NCI-H2196 (cell line): ENCODE data around the gene FMN1.
"Not testable (repeated sequence)": the region's sequence is repeated elsewhere in the genome, so short reads cannot be mapped to it uniquely, and the experiment has no call there.

Experiments used
- DNase-seq: peaks from one replicate; lab custom pipeline; 2025; ENCODE audit not compliant: unreplicated experiment; lab: John Stamatoyannopoulos, UW

The FMN1 gene

DNA sequence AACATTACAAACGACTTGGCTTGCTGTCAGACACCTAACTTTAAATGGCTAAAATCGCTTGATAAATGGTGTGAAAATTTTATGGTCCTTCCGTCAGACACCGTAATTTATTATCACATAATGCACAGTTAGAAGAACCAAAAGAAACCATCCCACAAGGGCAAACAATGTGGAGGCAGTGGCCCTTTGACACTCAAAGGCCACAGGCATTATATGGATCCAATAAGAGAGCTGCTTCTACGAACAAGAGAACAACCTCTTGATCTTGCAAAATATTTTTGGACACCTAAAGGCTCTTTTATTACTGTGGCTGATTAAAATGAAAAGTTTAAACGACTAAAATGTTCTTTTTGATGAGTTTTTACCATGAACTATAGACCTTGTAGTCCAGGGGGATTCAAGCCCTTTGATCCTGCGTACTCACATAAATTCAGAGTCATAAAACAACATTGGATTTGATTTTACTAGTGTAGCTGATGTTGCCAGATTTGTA is 202.8 kb downstream of the FMN1 start:
- DNase-seq, result no peak

DNA sequence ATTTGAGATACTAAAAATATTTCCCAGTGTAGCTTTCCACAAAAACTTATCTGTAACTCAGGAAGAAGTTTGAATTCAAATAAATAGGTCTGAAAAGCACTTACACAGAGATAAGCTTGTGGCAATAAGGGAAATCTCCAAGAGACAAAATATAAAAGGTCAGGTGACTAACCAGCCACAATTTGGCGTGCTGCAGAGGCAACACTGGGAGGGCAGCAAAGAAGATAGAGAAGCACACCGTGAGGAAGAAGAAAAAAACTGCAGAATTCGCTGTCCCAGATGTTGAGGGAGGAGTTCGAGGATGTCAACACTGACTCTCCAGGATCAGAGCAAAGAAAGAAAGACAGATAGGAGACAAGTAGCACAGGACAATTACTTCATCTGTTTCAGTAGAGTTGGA is 204.4 kb downstream of the FMN1 start:
- no peak for DNase-seq

DNA sequence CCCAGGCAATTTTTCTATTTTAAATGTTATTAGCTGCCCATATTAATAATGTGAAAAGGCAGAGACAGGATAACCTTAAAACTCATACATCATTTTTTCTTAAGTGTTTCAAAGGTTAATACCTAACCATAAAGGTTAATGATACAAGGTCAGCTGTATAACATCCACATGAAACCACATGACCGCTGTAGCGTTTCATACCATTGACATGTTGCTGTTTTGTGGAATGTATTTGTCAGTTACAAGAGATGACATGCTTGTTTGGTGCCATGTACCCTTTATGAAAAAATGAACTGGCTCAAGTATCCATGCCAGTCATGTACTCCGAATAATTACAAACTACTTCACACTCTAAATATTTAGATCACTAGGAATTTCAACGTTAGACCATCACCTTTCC is 207.4 kb downstream of the FMN1 start:
- no peak for DNase-seq

DNA sequence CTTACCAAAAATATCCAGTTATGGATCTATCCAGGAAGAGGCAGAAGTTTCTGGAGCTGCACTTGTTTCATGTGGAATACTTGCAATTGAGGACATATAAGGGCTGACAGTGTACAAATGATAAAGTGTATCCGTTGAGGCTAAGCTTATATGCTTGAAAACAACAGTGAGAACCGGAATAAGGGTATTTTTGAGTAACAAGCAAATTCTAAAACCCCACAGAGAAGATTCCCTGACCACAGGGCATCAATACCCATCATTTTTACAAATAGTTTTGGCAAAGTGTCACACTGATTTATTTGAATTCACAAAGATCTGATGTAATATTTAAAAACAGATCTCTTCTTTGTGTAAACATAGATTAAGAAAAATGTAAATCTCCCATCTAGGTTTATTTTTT is 208.4 kb downstream of the FMN1 start:
- no peak for DNase-seq

DNA sequence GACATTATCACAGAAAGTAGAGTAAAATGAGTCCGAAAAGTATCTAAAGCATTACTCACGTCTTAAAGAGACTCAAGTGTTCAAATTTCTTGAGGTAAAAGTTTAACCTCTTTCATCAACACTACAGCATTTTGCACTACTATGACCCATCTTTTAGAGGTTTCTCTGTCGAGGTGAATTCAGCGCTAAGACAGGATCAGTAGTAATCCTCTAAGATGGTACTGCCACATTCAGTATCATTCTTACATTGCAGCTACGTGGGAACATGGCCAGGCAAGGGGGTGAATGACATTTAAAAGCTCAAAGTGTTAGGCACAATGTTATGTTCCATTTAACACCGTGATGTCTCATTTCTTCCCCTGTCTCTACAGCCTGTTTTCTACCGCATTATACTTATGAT is 210.8 kb downstream of the FMN1 start:
- DNase-seq, result no peak

DNA sequence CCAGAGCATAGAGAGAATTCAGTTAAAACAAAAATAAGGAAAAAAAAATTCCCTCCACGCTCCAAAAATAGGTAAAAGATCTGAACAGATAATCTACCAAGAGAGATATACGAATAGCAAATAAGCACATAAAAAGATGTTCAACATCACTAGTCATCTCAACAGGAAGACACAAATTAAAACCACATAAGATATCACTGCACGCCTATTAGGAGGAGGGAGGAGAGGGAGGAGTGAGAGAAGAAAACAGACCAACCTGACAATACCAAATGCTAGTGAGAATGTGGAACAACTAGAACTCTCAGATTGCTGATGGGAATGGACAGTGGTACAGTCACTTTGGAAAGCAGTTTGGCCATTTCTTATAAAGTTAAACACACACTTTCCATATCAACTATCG is 212.5 kb downstream of the FMN1 start:
- DNase-seq, result no peak

DNA sequence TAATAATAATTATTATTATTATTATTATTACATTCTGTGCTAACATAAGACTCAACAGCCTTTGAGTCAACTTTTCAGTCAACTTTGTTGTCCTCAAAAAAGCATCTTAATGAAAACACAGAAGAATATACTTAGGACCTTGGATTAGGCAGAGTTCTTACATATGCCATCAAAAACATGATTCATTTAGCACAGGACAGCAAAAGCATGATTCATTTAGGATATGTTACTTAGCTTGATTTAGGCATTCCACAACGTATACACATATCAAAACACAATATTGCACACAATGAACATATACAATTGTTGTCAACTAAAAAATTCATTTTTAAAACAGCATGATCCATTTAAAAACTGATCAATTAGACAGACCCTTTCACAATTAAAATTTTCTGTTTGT is 213.0 kb downstream of the FMN1 start:
- DNase-seq, result no peak

DNA sequence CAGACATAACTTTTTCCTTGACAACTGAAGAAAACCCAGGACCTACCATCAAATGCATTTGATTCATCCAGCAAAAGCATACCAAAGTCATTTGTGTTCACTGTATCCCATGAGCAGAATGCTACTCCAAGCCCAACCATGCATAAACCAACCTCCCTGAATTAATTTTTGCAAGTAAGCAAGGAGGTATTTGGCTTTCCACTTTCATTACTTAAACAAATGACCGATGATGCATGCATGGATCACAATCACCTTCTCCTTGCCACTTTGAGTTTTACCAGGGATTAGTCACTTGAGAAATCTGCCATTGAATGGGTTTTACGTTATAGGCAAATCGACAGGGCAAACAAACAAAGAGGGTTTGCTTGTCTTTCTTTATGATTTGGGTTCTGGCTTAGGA is 214.8 kb downstream of the FMN1 start:
- no peak for DNase-seq

DNA sequence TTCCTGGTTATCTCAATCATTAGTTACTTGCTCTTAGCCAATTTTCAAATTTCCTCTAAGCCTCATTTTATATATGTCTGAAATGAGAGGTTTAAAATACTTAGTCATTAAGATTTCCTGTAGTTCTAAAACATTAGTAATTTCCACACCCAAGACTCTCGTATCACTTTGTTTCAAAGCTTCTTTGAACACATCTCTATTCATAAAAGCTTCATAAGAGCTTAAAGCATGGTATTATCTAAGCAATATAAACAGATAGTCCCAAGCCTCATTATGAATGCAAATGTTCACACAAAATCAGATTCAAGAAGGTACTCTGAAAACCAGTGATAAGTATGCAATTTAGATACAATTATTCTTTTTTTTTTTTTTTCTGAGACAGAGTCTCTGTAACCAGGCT is 217.0 kb downstream of the FMN1 start:
- no peak for DNase-seq

DNA sequence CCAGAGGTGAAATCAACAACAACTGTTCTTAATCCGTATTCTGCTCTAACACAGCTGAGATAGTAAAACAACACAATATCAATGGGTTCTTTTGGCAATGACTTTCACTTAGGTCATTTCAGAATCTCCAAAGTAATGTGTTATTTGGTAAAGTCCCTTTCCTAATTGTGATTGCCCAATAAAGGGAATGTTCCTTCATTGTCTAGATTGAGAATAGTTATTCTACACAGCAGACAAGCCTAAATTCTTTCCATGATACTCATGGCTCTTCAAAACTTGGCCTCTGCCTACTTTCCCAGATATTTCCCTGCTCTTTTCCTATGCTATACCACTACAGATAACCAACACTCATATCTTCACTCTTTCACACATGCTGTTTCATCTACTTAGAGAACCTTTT is 219.8 kb downstream of the FMN1 start:
- no peak for DNase-seq

DNA sequence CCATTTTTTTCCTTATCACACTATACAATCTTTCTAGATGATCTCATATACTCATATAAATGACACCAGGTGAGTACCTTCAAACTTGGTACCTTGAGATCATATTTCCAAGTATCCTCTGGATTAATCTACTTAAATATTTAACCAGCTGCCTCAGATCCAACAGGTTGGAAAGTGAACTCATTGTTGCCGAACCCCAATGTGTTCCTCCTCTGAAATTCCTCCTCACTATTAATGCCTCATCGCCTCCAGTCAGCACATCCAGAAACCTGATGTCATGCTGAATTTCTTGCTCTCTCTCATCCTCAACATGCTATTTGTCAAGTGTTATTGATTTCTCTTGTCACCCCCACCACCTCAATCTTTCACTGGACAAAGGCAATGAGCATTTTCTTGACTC is 221.8 kb downstream of the FMN1 start:
- no peak for DNase-seq

DNA sequence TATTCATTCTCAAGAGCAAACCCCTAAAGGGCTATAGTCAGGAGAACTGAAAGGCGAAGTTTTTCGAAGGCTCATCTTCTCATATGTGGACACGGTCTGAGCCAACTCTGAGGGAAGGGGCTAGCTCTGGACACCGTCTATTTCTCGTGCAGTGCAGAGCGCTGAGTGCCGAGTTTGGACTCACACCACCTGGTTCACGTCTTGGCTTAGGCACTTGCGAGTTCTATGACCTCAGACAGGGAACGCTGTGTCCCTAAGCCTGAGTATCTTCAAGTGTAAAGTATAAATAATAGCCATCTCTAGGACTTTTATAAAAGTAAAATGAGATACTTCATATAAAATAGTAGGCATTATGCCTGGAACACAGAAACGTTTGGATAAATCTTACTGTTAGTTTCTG is 223.7 kb downstream of the FMN1 start:
- DNase-seq, result no peak

DNA sequence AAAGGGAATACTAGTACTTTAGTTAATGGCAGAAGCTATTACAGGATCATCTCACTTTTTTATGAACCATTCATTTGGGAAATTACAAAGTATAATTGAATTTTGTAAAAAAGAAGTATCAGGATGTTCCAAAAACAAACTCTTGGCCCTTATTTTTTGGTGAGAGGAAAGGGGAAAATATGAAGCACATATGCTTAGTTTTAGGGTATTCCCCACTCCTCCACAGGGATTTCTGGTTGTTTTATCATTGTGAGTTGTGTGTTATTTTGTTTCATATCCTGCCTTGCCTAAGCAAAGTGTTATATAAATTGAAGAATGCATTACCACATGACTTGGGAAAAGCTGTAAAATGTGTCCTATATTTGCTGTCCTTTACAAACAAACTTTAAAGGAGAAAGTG is 227.0 kb downstream of the FMN1 start:
- DNase-seq, result no peak

DNA sequence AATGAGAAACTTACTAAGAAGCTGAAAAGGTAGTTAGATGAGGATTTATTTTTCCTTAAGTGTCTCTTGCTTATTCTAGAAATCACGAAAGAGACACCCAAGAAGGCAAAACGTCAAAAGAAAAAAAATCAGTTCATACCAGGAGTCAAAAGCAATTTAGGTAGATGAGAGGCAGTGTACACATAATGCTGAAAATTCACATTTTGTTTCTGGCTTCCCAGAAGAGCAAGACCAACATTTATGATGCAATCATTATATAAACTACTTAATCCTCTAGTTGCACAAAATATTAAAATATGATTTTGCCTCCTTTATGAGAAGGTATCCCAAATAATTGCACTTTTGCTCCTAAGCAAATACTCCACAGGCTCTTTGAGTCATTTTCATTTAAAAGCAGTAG is 228.0 kb downstream of the FMN1 start:
- no peak for DNase-seq

DNA sequence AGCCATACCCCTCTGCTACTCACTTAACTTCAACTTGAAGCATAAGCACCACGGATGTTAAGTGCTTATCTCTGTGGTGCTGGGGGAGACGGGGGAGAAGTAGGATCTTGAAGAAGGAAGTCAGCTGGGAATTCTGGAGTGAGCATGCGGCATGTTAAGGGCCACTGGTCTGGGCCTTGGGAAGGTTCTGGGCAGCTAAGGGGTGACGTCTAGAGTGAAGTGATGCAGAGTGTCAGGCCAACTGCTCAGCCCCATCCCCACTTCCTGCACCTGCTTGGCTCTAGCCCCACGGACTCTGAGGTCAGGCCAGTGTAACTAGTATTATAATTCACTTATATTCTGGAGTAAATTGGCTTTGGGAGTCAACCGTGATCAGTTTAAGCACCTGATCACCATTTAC is 228.6 kb downstream of the FMN1 start:
- no peak for DNase-seq

DNA sequence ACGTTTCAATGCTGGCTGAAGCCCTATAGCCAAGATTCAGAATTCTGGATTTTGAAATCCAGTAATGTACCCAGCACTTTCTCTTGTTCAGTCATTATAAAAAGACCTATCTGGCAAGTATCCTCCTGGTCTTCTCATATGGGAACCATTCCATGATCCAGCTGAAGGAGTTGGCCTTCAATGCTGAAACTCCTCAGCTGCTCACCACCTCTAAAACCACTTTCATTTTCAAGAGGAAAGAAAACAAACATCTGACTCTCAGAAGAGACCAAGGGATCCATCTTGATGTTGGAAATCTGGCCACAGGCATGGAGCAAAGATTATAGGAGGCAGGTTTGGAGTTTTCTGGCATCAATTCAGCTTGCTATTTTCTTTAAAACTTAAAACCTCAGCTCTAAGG is 235.4 kb downstream of the FMN1 start:
- DNase-seq, result no peak

DNA sequence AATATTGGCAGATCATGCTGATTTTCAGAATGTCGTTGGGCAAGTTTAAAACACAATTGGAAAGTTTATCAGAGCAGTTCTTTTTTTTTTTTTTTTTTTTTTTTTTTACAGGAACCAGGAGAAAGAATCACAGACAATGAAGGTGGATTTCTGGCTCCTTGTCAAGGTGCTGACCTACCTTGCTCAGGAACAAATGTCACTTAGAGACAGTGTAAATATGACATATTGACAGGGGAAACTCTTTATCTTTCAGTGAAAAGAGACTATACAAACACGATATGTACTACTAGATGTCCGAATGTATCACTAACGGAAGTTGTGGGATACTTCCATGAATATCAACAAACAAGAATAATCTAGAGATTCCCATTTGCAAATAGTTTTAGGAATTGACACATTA is 237.3 kb downstream of the FMN1 start:
- DNase-seq, result no peak

DNA sequence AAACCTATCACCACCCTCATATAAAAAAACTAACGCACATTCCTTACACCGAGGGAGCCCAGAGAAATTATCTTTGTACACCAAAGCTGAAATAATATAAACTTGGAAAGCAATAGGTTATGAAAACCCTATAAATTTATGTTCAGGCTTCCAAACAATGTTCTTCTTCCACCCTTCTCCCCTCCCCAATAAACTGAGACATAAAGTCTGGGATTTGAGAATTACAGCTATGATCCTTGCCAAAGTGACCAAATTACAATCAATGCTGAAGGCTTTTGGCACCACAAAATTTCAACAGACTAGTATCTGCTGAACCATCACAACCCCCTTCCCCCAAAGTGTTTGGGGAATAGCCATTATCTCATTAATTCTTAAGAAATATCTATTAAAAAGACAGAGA is 237.8 kb downstream of the FMN1 start:
- DNase-seq, result no peak

DNA sequence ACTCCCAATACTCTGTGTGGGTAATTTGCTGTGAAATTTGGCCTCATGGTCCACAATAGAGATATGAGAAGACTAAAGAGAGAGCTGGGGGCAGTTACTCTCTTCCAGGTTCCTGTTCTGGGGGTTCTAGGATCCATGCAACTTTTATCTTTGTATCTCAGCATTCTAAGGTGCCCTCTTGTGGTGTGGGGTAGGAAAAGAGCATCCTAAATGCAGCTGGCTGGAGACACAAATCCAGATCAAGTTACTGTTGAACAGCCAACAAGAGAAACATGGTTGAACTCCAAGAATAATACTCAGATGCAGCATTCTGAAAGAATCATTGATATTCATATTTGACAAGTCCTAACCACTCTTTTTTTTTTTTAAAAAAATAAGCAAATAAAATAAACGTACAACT is 238.5 kb downstream of the FMN1 start:
- peak; percentile 27 for DNase-seq

DNA sequence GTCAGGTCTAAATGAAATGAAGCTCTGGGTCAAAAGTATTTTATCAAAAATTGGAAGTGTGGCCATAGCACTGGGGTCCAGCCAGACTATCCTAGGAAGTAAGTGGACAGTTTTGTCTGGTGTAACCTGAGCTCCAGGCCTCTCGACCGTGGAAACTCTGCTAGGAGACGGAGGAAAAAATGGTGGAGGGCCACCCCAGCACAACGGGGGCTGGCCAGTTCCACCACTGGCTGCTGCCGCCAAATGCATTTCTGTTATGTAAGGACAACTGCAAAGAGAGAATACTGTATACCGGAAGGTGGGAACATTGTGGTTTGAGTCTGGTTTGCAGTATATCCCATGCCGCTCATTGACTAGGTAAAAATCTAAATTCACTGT is 241.0 kb downstream of the FMN1 start:
- no peak for DNase-seq

DNA sequence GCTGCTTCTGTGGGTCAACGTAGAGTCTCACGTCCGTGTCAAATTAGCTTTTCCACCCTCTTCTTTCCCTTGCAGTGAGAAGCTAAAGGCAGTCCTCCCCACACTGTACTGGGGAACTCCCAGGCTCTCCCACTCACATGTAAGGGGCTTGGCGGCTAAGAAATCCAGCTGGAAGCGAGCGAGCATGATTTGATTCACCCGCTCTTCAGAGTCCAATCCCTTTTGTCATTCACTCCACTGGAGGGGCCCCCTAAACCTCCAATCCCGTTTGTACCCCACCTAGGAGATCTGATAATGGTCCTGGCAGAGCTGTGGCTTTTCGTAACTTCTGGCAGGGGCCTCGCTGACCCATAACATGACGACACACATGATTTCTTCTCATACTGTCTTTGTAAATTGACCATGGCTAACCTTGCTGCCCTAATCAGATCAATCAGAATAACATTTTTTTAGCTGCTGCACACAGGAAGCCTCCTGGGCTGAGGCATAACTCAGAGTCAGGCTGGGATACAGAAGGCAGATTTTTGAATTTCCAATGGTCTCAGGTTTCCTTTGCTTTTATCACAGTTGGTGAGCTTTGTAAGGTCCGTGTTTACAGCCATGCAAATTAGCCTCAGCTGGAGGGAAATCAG is 241.5 kb downstream of the FMN1 start:
- DNase-seq, result no peak

DNA sequence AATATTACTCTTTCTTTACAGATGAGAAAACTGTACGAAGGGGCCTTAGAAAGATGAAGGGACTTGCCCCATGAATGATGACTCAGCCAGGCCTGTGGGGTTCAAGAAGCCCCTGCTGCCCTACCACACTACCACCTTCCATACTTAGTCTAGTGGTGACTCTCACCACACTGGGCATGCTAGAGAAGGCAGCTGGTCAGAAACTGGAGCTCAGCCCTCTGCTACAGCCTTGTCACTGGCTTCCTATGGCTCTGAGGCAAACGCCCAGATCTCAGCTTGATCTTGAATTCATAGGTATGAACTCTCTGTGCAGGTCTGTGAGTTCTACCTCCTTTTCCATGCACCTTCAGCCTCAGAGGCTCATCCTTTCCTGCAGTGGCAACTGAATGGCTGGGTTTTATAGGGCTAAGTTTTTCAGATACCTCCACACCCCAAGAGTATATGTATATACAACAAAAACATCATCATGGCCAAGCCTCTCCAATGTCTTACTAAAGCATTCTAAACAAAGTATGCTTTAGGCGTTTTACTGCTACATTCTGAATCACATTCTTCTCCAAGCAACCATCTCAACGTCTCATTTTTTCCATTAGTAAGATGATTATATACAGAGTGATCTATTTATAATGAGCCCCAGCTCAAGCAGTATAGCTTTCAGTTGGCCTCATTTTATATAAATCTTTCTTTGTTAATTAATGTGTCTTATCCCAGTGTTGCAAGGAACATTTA is 242.6 kb downstream of the FMN1 start:
- DNase-seq, result no peak

DNA sequence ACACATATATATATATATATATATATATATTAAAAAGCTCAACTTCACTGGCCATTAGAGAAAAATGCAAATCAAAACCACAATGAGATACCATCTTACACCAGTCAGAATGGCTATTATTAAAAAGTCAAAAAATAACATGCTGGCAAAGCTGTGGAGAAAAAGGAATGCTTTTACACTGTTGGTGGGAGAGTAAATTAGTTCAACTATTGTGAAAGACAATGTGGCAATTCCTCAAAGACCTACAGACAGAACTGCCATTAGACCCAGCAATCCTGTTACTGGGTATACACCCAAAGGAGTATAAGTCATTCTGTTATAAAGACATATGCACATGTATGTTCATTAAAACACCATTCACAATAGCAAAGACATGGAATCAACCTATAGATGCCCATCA is 244.5 kb downstream of the FMN1 start:
- DNase-seq, result not testable (repeated sequence)
